HT-29 (cell line): ENCODE results near the gene HYDIN. TPM values are rescaled to one million over a fixed set of nuclear protein-coding genes. Genes with fewer than 3 reads are reported as not detected.
"Not testable (repeated sequence)": the region's sequence is repeated elsewhere in the genome, so short reads cannot be mapped to it uniquely, and the experiment has no call there.

Experiments
- DNase-seq: peaks from one replicate; pipeline ENCODE4 v3.0.0-alpha.2; 2015; ENCODE audit warnings: low spot score
- total RNA-seq: library from RNA; depleted of rRNA; stranded (reverse); fragments of >200 nt; shearing (Covaris generic); gene quantifications from 2 replicates; pipeline ENCODE4 v1.2.3, GENCODE V29; 2014

Gene HYDIN
- total RNA-seq, 1 experiment from 2014 or later = 0.46 TPM

DNA sequence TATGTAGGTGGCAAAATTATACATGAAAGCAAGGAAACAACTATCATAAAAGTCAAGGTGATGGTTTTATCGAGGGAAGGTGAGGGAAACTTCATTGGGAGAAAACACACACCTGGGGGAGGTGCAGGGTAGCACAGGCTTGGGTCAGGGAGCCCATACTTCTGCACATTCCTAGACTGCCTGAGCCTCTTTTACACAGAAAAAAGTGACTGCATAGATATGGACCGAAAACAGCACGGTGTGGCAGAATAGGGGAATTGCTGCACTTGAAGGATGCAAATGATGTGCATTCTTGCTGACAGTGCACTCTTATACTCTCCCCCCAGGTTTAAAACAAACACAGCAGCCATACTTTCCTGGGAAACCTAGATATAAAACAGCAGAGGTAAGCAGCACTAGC lies 120.0 kb downstream of the HYDIN start:
- not testable (repeated sequence) for DNase-seq

DNA sequence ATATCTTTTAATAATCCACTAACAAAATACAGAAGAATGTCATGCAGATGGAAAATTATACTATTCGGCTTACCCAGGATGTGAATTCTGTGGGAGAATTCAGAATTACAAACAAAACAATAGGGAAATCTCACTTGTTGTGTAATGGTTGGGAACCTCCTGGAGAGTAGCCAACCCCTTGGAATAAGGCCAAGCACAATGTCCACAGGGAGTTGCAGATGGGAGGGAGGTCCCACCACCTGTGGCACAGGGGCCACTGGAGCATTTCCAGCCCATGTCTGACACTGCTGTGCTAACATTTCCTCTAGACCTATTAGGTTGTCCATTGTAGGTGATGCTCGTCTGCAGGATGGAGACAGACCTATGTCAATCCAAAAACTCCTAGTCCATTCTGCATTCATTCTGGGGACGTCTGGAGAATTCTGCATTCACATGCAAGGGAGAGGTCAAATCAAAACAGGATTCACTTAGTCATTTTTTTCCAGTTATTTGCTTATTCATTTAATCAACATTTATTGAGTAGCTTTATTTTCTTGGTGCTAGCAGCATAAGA lies 120.8 kb downstream of the HYDIN start:
- not testable (repeated sequence) for DNase-seq

DNA sequence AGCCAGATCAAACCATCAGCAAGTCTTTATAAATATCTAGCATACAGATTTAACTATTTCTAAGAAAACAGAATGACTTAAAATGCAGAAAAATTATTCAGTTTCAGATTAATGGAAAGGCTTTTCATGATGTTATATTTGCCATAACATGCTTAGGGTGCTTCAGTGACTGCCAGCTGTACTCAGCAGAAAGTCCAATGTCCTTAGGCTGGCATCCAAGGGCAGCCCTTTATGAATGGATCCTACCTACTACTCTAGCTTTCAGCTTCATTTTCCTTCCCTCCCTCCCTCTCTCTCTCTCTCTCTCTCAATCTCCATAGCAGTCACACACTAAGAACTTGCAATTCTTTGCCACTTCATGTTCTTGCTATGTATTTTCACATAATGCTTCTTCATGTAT lies 124.6 kb downstream of the HYDIN start:
- not testable (repeated sequence) for DNase-seq

DNA sequence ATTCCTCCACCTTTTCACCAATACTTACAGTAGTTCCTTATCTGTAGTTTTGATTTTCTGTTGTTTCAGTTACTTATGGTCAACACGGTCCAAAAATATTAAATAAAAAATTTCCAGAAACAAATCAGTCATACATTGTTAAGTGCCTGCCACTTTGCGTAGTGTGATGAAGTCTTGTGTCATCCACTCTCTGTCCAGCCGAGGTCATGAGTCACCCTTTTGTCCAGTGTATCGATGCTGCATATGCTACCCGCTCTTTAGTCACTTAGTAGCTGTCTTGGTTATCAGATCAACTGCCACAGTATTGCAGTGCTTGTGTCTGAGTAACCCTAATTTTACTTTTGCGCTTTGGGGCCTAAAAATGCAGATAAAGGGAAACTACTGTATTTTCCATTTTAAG lies 146.9 kb downstream of the HYDIN start:
- not testable (repeated sequence) for DNase-seq

DNA sequence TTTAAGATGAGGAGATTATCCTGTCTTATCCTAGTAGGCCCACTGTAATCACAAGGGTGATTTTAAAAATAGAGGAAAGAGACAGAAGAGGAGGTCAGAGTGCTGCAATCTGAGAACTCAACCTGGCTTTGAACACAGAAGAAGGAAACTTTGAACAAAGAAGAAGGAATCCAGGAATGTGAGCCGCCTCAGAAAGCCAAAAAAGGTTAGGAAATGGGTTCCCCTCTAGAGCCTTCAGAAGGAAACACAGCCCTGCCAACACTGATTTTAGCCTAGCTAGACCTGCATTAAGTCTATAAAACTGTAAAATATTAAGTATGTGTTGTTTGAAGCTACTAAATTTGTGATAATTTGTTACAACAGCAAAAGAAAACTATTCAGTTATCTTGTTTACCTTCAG lies 149.7 kb downstream of the HYDIN start:
- not testable (repeated sequence) for DNase-seq

DNA sequence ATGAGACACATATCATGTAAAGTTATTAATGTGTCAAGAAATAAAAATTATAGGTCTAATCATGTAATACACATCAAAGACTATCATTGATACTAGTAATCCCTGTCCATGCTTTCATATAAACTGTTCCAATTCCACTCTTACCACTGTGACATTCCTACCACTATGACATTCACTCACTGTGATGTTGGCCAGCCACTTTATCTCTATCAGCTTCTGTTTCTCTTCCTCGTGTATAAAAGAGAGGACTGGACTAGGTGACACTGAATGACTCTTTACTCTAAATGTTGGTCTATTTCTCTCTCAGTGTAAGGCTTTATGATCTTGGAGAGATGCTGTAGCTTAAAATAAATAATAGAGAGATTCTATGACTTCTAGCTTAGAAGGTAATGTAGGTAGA lies 150.3 kb downstream of the HYDIN start:
- DNase-seq = not testable (repeated sequence)

DNA sequence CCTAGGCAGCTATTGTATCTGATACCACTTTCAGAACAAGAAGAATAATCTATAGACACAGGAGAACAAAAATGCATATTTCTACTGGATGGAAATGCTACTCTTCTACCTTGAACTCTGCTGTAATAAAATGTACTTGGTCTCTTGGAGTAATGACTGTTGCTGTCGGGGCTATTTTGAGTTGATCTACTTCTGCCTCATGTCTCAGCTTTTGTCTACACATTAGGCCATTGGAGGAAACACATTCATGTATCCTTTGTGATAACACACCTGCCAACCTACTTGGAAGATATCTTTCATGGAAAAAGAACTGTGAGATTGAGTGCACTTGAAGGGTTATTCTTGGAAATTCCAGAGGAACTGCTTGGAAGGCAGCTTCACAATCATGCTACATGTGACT lies 159.9 kb downstream of the HYDIN start:
- not testable (repeated sequence) for DNase-seq

DNA sequence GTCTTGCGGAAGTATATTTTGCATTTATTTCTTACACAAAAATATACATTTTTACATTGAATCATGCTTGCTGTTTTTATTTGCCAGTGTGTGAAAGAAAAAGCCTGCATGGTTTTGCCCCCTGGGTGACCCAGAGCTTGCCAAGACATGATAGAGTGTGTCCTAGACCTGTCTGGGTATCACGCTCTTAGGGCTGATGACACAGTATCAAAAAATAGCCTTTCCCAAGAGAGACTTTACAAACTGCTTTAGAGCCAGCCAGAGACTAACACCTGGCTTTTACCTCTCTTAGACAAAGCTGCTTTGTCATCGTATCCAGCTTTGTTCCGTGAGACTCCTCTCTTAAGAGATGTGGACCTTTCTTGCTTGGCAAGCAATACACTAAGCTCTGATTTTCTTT lies 160.7 kb downstream of the HYDIN start:
- DNase-seq = not testable (repeated sequence)

DNA sequence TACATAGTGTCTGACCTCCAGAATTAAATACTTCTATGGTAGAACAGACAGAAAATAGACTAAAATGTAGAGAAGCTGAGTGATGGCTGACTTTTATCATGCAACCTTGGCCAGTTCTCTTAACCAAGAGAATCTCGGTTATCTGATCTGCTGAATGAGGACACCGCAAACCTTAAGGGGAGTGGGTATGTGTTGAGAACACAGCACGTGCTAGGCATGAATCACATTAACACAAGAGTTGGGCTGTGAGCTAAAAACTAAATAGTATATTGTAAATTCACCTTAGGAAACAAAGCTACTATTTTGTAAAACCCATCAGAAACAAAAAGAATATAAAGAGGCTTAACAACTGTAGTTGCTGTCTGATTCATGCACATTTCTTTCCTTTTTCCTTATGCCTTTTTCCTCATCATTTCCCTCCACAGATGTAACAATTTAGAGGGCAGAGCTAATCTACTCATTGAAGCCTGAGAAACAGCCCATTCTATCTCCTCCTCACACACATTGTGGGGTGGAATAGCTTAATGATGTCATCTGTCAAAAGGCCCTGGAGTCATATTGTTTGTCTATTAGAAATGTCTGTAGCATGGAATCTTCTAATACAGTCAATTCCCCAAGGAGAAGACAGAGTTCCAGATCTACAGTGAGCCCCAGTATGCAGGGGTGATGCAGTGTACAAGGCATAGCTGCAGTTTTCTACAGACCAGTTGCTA lies 176.5 kb downstream of the HYDIN start:
- DNase-seq = not testable (repeated sequence)

DNA sequence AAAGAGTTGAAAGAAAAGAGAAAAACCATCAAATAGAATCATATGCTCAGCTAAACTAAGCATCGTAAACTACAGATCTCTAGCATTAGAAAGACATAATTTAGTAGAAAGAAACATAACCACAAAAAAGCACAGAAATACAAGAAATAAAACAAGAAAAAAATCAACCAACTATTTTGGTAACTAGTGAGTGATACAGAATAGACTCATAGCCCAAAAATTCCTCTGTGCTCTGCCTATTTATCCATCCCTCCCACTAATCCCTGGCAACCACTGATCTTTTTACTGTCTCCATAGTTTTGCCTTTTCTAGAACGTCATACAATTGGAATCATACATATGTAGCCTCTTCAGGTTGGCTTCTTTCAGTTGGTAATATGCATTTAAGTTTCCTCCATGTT lies 180.2 kb downstream of the HYDIN start:
- DNase-seq = not testable (repeated sequence)

DNA sequence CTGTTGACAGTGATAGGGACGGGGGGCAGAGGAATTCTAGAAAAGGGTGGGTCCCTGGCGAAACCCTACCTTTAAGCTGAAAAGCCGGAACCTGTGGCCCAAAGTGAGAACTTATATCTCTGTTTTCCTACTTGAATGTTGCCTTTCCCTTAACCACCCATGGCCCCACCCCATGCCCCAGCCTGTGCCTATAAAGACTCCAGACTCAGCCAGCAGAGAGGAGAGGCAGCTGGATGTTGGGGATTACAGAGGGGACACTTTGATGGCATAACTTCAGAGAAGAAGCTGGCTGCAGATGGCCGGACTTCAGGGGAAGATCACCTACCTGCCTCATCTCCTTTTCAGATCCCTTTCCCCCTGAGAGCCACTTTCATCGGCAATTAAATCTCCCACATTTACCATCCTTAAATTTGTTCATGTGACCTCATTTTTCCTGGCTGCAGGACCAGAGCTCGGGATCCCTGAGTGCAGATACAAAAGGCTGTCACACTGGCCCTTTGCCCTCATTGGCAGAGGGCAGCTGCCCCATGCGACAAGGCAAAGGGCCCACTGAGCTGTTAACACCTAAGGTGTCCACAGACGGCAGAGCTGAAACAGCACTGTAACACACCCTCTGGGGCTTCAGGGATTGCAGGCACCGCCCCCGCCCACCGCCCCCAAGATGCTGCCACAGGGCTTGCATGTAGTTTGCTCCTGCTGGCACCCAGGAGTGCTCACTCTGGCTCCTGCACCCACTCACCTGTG lies 191.0 kb downstream of the HYDIN start:
- DNase-seq = not testable (repeated sequence)

DNA sequence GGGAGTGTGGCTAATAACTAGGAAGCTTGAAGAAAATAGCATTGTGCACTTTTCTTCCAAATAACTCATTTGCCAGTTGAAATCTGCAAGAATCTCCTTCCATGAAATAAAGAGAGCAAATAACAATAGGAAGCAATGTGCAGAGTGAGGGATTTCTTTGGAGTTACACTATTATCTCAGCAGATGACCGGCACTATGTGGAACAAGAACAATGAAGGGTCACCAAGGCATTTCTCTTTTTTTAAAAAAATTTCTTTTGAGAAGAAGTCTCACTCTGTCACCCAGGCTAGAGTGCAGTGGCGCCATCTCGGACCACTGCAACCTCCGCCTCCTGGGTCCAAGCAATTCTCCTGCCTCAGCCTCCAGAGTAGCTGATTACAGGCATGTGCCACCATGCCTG lies 192.1 kb downstream of the HYDIN start:
- DNase-seq = not testable (repeated sequence)

DNA sequence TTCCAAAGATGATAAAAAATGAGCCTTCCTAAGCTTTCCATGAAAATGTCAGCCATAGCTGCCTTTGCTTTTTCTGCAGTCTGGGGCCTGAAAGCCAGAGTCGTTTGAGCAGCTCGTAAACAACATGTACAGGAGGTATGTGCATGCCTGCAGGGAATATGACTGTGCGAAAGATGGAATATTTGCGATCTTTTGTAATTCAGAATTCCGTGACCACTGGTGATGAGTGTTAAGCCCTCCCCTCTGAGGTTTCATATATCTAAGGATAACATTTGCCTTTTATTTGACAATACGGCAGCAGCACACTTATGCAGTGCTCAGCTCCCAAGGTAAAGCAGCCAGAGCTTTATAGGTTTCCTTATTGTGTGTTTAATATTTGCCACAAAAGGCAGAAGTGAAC lies 192.5 kb downstream of the HYDIN start:
- DNase-seq = not testable (repeated sequence)

DNA sequence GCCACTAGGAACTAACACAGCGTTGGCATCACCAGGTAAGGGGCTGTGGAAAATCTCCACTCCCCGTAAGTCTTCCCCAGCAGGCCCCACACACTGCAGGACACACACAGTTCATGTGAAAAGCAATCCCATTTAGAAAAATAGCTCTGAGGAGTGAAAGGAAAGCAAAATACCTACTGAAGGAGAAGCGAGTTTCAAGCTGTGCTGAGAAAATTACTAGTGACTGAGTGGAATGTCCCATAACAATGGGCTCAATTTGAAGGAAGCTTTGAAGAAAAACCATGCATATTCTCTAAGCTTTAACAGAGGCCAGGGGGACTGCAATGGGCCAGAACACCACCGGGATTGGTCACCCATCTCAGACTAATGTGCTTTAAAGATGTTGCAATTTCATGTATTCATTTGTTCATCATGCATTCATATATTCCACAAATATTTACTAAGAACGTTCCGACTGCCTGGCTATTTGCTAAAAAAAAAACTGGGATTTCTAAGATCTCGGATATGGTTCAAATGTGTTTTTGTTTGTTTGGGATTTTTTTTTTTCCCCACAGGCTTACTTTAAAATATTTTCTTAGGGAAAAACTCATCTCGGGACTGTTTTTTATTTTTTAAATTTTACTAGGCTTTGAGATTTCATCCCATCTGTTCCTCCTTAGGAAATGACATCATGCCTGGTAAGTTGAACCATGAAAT lies 202.3 kb downstream of the HYDIN start:
- not testable (repeated sequence) for DNase-seq

DNA sequence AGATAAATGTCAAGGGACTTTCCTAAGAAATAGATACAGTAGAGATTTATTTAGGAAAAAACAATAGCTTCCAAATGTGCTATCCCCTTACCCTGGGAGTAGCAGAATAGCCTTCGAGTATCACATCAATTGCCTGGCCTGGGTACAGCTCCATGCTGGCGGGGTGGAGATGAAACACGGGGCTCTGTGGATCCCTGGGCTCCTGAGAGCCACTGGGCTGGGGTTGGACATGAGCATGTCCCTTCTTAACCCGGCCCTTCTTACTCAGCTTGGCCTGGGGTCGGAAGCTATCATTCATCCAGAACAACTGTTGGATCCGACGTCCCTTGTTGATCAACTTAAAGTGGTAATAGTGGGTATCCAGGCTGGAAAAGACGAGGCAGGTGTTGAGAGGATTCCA lies 203.0 kb downstream of the HYDIN start:
- DNase-seq = not testable (repeated sequence)

DNA sequence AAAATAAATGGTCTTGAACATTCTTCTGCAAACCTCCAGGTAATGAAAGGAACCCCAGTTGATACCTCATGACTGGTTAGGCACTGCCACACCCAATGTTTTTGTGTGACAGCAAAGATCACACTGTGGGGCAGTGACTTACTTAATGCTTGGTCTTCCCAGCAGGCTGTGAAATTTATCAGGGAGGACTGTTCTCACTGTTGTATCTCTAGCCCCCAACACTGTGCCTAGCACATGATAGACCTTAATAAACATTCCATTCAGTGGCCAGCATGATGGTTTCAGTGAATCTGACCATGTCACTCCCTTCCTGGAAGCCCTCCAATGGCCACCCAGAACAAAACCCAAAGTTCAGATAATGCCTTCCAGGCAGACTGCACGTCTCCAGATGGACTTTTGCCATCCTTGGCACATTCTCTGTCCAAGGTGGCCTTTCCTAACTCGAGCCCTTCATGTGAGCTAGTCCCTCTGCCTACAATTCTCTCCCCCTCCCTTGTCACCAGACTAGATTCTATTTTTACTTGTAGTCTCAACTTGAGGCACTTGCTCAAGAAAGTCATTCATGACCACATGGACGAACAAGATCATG lies 206.6 kb downstream of the HYDIN start:
- not testable (repeated sequence) for DNase-seq

DNA sequence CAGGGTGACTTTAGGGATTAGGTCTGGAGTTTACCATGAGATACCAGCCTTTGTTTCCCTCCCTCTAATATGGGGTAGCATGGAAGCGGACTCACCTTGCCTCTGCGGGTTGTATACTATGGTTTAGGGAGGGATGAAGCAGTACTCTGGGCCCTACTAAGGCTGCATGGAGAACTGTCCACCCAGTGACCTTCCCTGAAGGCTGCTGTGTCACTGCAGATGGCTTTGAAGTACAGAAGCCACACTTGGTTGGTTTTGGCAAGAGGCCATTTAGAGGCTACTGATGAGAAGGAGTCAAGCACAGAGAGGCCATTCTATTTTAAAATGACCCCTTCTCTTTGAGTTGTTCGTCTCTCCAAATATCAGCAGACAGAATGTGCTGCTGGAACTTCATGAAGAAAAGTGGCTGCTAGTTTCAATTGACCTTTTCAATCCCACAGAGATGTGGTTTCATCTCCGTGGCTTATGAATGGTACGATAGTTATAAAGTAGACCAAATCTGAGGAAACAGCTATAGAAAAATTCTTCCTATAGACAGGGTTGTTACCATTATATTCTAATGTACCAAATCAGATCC lies 208.5 kb downstream of the HYDIN start:
- not testable (repeated sequence) for DNase-seq

DNA sequence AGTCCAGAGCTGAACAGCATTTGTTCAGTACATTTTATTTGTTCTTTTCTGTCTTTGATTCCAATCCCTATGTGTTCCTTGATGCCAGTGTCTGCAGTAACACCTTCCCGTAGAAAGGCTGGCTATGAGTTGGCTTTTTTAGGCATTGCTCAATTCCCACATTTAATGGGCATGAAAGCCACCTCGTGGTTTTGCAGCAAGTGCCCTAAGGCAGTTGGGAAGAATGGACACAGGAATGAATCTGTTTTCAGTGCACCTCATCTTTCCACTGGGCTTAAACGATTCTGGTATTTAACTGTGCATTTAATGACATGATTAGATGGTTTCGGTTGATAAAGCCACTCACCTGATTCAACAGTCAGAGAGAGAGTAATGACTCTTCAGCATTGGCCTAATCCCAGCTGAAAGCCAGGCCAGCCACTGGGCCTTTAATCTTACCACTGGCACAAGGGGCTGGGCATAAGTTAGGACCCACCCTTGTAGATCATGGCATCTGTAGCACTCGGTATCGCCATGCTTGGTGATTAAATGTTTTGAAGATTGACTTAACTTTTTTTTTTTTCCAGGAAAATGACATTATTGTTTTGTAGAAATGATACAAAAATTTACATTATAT lies 211.3 kb downstream of the HYDIN start:
- DNase-seq = not testable (repeated sequence)

DNA sequence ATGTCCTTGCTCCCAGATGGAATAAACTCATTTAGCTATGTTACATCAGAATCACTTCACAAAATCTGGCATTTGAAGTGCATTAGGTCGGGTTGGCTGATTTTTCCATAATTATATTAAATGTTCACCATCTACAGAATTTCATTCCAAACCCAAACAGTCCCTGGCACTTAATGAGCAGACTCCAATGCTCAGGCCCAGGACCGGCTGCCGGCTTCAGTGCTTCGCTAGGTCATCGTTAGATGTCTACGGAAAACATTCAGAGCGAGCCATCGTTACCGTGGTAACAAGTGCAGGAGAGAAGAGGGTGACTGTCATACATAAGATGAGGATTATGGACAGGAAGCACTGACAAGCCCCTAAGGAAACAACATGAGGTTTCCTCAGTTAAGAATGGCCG lies 215.1 kb downstream of the HYDIN start:
- DNase-seq = not testable (repeated sequence)

DNA sequence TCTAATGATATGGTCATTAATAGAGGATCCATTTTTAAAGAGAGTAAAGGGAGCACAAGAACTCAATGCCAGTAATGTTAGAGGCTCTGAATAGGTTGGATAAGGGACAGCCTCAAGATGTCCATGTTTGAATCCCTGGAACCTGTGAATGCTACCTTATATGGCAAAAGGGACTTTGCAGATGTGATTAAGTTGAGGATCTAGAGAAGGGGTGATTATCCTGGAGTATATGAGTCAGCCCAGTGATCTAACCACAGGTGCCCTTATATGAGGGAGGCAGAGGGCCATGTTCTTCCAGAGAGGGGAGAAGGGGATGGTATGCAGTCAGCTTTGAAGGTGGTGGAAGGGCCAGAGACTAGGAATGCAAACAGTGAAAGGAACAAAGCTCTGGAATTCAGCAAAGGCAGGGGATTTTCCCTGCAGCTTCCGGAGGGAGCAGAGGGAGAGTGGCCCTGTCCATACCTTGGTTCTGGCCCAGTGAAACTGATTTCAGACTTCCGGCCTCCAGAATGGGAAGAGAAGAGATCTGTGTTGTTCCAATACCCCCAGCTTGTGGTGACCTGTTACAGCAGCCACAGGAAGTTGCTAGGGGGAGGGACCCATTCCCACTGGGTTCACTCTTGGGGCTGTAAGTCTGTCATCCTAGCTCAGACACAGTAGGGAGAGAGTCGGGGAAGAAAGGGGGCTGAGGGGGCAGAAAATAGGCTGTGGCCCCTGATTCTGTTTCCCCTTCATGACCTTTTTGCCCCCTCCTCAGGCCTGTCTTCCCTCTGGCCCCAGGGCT lies 220.9 kb downstream of the HYDIN start:
- not testable (repeated sequence) for DNase-seq
